BJ (cell line): ENCODE measurements around the gene RALB. TPM values are rescaled to one million over a fixed set of nuclear protein-coding genes. Genes with fewer than 3 reads are reported as not detected.

Experiments
- CTCF ChIA-PET: fragments of 350-600 bp; formaldehyde crosslinking; extraction: SDS; loops from one replicate; lab custom pipeline; 2021; ENCODE audit warnings: antibody characterized with exemption, inconsistent platforms; lab: Yijun Ruan, JAX
- POLR2A ChIA-PET: fragments of 300-600 bp; sonication (Branson Sonifier 250); formaldehyde crosslinking; extraction: SDS; loops from one replicate; lab custom pipeline; 2021; ENCODE audit warnings: antibody characterized with exemption; lab: Charles Lee
- DNase-seq: peaks from one replicate; pipeline ENCODE4 v3.0.0-alpha.2; 2011; ENCODE audit warnings: low read depth
- H3K27me3 ChIP-seq: 2 replicates; pipeline ENCODE4 v1.6.0; 2011; ENCODE audit warnings: low read length; ENCODE audit not compliant: control insufficient read depth, insufficient read depth
- H3K36me3 ChIP-seq: 2 replicates; pipeline ENCODE4 v1.5.1; 2011; ENCODE audit warnings: low read length; ENCODE audit not compliant: control insufficient read depth, insufficient read depth
- H3K4me3 ChIP-seq: 2 replicates; pipeline ENCODE4 v1.5.1; 2011; ENCODE audit warnings: low read depth, mild to moderate bottlenecking, control low read depth, low read length
- polyA plus RNA-seq: library from polyadenylated mRNA; depleted of rRNA; stranded (reverse); fragments of >200 nt; gene quantifications from 2 replicates; pipeline ENCODE4 v1.2.3, GENCODE V29; 2011
- TF ChIP-seq, protein P1 (sequence below): IDR thresholded peaks from 2 replicates; pipeline ENCODE4 v1.5.1; 2011; ENCODE audit warnings: low read depth, mild to moderate bottlenecking, control low read depth, inconsistent platforms, low read length, moderate library complexity; ENCODE audit not compliant: insufficient read depth

RALB gene
- polyA plus RNA-seq, 1 experiment: 33.3 TPM

DNA sequence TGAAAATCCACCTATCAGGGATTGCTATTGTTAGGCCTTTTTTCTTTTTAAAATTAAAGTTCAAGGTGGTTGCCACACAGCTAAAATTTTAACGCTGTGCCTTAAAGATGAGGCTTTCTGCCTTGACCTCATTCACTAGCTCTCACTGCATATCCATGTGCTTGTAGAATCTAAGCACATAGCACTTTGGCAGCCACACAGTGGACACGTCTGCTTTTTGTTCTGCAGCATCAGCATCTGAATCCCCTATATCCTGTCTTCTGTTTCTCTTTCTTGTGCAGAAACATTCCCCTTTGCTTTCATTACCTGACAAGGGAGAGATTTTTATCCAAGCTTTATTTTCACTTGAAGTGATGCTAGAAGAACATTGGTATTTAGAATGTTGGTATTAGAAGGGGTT is 38.1 kb downstream of the RALB start:
- POLR2A ChIA-PET: no interaction called here
- CTCF ChIA-PET: interaction anchor here (0.5 to 1.8 kb wide), 6 partner anchors 11 to 780 kb away, joined by 3 to 4 read pairs (median 3); no protein-coding TSS in a partner anchor

DNA sequence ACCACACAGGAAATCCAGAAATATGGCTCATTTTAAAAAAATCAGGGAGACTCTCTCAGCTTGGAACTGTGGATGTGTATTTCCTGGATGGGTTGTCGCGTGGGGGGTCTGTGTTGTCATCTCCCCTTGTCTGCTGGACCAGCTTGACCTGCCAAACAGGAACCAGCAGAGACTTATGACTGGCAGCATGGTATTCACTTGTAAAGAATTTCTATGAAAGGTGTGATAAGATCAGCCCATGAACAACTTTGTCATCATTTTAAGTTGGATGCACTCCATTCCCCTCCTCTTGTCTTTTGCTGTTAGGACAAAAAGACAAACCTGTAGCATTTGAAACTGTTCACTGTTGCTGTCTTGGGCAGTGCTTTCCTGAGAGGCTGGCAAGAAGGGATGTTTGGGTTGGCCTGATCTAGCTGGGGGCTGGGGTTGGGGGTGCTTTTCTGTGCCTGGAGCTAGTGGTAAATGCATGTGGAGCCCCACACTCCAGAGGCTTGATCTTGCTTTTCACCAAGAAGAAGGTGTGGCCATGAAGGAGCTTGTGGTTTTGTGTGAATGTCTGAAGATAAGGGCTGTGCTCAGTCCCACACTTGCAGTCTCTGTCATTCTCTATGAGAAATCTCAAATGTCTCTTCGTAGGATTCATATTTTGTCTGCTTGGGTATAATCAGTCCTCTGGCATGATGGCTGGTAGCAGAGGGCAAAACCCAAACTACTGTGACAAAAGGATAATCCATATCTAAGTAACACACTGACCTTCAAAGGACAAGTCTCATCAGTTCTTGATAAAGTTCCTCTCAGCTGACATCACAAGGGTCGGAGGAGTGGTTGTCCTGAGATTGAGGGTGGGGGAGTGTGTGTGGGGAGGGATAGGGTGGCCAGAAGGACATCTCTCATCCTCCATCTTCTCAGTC is 39.0 kb downstream of the RALB start:
- Histone ChIP-seq H3K27me3 (no peaks in the 10 kb centered on the region), H3K36me3 (peaks cover 3% of the 10 kb centered on the region; the same call in 1 of the 2 replicates), H3K4me3 (no peak overlapping the region)
- ChIA-PET POLR2A (no interaction called here), CTCF (interaction anchor here (0.5 to 1.8 kb wide), 5 partner anchors 12 to 222 kb away, joined by 3 to 4 read pairs (median 3); no protein-coding TSS in a partner anchor)
- TF ChIP-seq, protein P1, sequence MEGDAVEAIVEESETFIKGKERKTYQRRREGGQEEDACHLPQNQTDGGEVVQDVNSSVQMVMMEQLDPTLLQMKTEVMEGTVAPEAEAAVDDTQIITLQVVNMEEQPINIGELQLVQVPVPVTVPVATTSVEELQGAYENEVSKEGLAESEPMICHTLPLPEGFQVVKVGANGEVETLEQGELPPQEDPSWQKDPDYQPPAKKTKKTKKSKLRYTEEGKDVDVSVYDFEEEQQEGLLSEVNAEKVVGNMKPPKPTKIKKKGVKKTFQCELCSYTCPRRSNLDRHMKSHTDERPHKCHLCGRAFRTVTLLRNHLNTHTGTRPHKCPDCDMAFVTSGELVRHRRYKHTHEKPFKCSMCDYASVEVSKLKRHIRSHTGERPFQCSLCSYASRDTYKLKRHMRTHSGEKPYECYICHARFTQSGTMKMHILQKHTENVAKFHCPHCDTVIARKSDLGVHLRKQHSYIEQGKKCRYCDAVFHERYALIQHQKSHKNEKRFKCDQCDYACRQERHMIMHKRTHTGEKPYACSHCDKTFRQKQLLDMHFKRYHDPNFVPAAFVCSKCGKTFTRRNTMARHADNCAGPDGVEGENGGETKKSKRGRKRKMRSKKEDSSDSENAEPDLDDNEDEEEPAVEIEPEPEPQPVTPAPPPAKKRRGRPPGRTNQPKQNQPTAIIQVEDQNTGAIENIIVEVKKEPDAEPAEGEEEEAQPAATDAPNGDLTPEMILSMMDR: no peak
- DNase-seq: no peak

More for the DNA sequence above, 38.1 kb downstream of the RALB start:
- Histone ChIP-seq H3K4me3 (no peak overlapping the region), H3K27me3 (no peaks in the 10 kb centered on the region), H3K36me3 (peaks cover 3% of the 10 kb centered on the region)
- DNase-seq: no peak
- TF ChIP-seq, protein P1: no peak

DNA sequence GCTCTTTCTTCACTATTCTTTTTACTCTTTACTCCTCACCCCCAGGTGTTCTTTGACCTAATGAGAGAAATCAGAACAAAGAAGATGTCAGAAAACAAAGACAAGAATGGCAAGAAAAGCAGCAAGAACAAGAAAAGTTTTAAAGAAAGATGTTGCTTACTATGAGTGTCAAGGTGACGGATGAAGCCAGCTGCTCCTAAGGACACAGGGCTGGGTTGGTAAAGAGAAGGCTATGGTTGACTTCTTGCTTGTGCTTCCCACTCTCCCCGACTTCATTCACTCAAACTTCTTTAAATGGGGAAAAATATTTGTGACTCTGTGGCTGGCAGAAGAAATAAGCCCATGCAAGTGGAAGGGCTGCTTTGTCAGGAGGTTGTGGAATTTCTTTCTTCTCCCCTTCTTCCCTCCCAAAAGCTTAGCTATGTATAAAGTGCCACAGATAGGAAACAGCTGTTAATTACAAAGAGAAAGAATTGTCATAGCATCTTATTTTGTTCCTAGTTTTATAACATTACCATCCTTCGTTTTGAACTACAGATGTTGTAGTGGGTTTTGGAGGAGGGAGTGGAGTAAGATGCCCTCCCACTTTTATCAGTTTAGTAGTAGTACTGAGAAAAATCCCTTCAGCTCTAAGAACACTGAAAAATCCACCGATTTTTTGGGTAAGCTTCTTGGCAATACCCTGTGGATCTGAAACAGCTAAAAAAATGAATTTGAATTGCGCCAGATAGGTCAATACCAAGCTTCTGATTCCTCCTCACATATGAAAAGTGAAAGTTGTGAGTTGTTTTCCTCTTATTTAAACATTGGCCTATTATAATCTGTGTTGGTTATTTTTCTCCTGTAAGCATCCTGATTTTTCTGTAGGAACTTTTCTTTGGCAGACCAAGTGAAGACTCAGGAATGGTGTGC is 40.7 kb downstream of the RALB start:
- H3K4me3 ChIP-seq: no peak overlapping the region
- no peak for DNase-seq
- POLR2A ChIA-PET: no interaction called here
- CTCF ChIA-PET: interaction anchor here (1.3 to 1.4 kb wide), 2 partner anchors 12 to 30 kb away, joined by 3 to 4 read pairs; no protein-coding TSS in a partner anchor
- TF ChIP-seq, protein P1: no peak
- H3K27me3 ChIP-seq: no peaks in the 10 kb centered on the region
- H3K36me3 ChIP-seq: peaks cover 5% of the 10 kb centered on the region

DNA sequence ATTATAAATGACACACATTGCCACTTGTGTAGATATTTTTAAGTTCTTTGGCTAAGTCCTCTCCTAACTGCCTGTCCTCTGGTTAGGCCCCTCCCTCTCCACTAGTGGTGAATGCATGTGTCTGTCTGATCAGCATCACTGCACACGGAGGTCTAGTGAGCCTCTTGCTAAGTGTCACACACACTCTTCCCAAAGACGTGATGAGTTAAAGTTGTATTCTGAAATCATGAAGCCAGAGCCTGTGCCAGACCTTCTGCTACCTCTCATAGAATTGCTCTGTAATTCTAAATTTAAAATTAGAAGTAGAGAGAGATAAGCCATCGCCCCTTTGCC is 41.3 kb downstream of the RALB start:
- ChIA-PET CTCF (interaction anchor here (1.3 to 1.4 kb wide), 2 partner anchors 11 to 30 kb away, joined by 3 to 4 read pairs; no protein-coding TSS in a partner anchor), POLR2A (no interaction called here)
- TF ChIP-seq, protein P1: no peak
- no peaks in the 10 kb centered on the region for H3K27me3 ChIP-seq
- no peak overlapping the region for H3K4me3 ChIP-seq
- DNase-seq: no peak
- H3K36me3 ChIP-seq: peaks cover 6% of the 10 kb centered on the region
